ENCODE results near the gene SPEG. TPM values are rescaled to one million over a fixed set of nuclear protein-coding genes. Genes with fewer than 3 reads are reported as not detected.

SPEG gene
- polyA plus RNA-seq (18.8 to 36.1 TPM (median 19.0 TPM) in 3 replicates), polyA minus RNA-seq (11.7 to 26.6 TPM (median 19.3 TPM) in 3 replicates)
- polyA plus RNA-seq (2011; ENCODE audit: low read depth): 2.0 TPM
- polyA plus RNA-seq (2011; cell fraction: cytosol; rRNA removed): 4.6 and 13.7 TPM in 2 replicates
- 94.3 and 140 TPM in 2 replicates for polyA plus RNA-seq (2011; cell fraction: nucleus; rRNA removed)
- 8.8 and 25.2 TPM in 2 replicates for polyA plus RNA-seq (2012; ENCODE audit: low replicate concordance)
- 8.2 TPM for polyA minus RNA-seq (2011; cell fraction: cytosol; rRNA and poly(A)+ RNA removed)
- polyA minus RNA-seq (2011; cell fraction: nucleus; rRNA and poly(A)+ RNA removed): 32.8 and 39.4 TPM in 2 replicates

GRCh38 chr2:219434718-219435525 lies at the start of gene SPEG:
TSS of gene SPEG (plus strand) at chr2:219434843. CDS start at chr2:219434978, 135 bp downstream.
- dilution Hi-C loops (cut with MboI; ENCODE audit: extremely low pct_ligation_motif_present, low sequenced_read_pairs): no loop called here
- H3K27ac ChIP-seq (ENCODE audit: control insufficient read depth, insufficient read depth, low read length): no peak within 1 kb of the TSS
- peaks cover 14% of the 10 kb centered on the region for H3K27me3 ChIP-seq (ENCODE audit: control insufficient read depth, extremely low read depth, insufficient read depth, low read length)
- no peak within 1 kb of the TSS for H3K4me2 ChIP-seq (ENCODE audit: control insufficient read depth, extremely low read depth, insufficient read depth, low read depth, low read length)
- DNase-seq (ENCODE audit: low read depth, low spot score): no peak
- H3K9me3 ChIP-seq (ENCODE audit: control insufficient read depth, low read depth, low read length): no peaks in the 10 kb centered on the region
- TF ChIP-seq EZH2 (IDR thresholded peaks at IDR 0.05; ENCODE audit: low read length): no peak
- TF ChIP-seq, protein P1, sequence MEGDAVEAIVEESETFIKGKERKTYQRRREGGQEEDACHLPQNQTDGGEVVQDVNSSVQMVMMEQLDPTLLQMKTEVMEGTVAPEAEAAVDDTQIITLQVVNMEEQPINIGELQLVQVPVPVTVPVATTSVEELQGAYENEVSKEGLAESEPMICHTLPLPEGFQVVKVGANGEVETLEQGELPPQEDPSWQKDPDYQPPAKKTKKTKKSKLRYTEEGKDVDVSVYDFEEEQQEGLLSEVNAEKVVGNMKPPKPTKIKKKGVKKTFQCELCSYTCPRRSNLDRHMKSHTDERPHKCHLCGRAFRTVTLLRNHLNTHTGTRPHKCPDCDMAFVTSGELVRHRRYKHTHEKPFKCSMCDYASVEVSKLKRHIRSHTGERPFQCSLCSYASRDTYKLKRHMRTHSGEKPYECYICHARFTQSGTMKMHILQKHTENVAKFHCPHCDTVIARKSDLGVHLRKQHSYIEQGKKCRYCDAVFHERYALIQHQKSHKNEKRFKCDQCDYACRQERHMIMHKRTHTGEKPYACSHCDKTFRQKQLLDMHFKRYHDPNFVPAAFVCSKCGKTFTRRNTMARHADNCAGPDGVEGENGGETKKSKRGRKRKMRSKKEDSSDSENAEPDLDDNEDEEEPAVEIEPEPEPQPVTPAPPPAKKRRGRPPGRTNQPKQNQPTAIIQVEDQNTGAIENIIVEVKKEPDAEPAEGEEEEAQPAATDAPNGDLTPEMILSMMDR (optimal IDR thresholded peaks at IDR 0.05 in 1 of 3, IDR thresholded peaks at IDR 0.05 in 1 of 3, conservative IDR thresholded peaks at IDR 0.05 in 1 of 3; ENCODE audit: extremely low read depth in 1 of 3, insufficient read depth in 2 of 3, low read length in 3 of 3): no peak
- no peak within 1 kb of the TSS for H3K4me3 ChIP-seq (ENCODE audit: control insufficient read depth in 2 of 3, extremely low read depth in 1 of 3, insufficient read depth in 2 of 3, low read depth in 1 of 3, low read length in 3 of 3)
- no peaks in the 10 kb centered on the region for H4K20me1 ChIP-seq (ENCODE audit: control insufficient read depth, extremely low read depth, insufficient read depth, low read length)
- FAIRE-seq: no peak
- no peaks in the 10 kb centered on the region for H3K4me1 ChIP-seq (ENCODE audit: control insufficient read depth, extremely low read depth, insufficient read depth, low read length)
- H3K9me1 ChIP-seq (ENCODE audit: control insufficient read depth, extremely low read depth, insufficient read depth, low read length): no peaks in the 10 kb centered on the region
- H3K9ac ChIP-seq (ENCODE audit: control insufficient read depth, extremely low read depth, insufficient read depth, low read length): no peak within 1 kb of the TSS
- no peaks in the 10 kb centered on the region for H3K79me2 ChIP-seq (ENCODE audit: control insufficient read depth, insufficient read depth, low read length)
- no peaks in the 10 kb centered on the region for H3K36me3 ChIP-seq (ENCODE audit: control insufficient read depth in 2 of 2, extremely low read depth in 1 of 2, insufficient read depth in 2 of 2, low read length in 2 of 2)
- H2AFZ ChIP-seq (ENCODE audit: control insufficient read depth, low read length): no peak within 1 kb of the TSS

GRCh38 chr2:219384859-219385258 lies 49.8 kb upstream of the SPEG start:
- no peak for FAIRE-seq
- no peak for TF ChIP-seq EZH2 (IDR thresholded peaks at IDR 0.05; ENCODE audit: low read length)
- TF ChIP-seq, protein P1 (optimal IDR thresholded peaks at IDR 0.05 in 1 of 3, IDR thresholded peaks at IDR 0.05 in 1 of 3, conservative IDR thresholded peaks at IDR 0.05 in 1 of 3; ENCODE audit: extremely low read depth in 1 of 3, insufficient read depth in 2 of 3, low read length in 3 of 3): no peak
- peaks cover 24 to 29% of the 10 kb centered on the region in 2 experiments for H3K36me3 ChIP-seq (ENCODE audit: control insufficient read depth in 2 of 2, extremely low read depth in 1 of 2, insufficient read depth in 2 of 2, low read length in 2 of 2)

More at GRCh38 chr2:219384859-219385258, 49.8 kb upstream of the SPEG start:
- Histone ChIP-seq H3K4me1 (ENCODE audit: control insufficient read depth, extremely low read depth, insufficient read depth, low read length) (peaks cover 7% of the 10 kb centered on the region), H3K27ac (ENCODE audit: control insufficient read depth, insufficient read depth, low read length) (no peak overlapping the region), H3K4me2 (ENCODE audit: control insufficient read depth, extremely low read depth, insufficient read depth, low read depth, low read length) (no peak overlapping the region), H3K9me3 (ENCODE audit: control insufficient read depth, low read depth, low read length) (no peaks in the 10 kb centered on the region), H4K20me1 (ENCODE audit: control insufficient read depth, extremely low read depth, insufficient read depth, low read length) (no peaks in the 10 kb centered on the region), H3K79me2 (ENCODE audit: control insufficient read depth, insufficient read depth, low read length) (peaks cover 1% of the 10 kb centered on the region), H3K9me1 (ENCODE audit: control insufficient read depth, extremely low read depth, insufficient read depth, low read length) (no peaks in the 10 kb centered on the region), H2AFZ (ENCODE audit: control insufficient read depth, low read length) (no peak overlapping the region), H3K4me3 (ENCODE audit: control insufficient read depth in 2 of 3, extremely low read depth in 1 of 3, insufficient read depth in 2 of 3, low read depth in 1 of 3, low read length in 3 of 3) (no peak overlapping the region), H3K9ac (ENCODE audit: control insufficient read depth, extremely low read depth, insufficient read depth, low read length) (no peak overlapping the region), H3K27me3 (ENCODE audit: control insufficient read depth, extremely low read depth, insufficient read depth, low read length) (no peaks in the 10 kb centered on the region)
- DNase-seq (ENCODE audit: low read depth, low spot score): no peak
- dilution Hi-C loops (cut with MboI; ENCODE audit: extremely low pct_ligation_motif_present, low sequenced_read_pairs): no loop called here
